GM12891 (cell line): ENCODE results near the gene COQ8B.

Experiments used
- PAX5 ChIP-seq: IDR thresholded peaks from 2 replicates; pipeline ENCODE4 v1.6.1; 2011; ENCODE audit warnings: low read length, moderate library complexity, mild to moderate bottlenecking; ENCODE audit not compliant: insufficient read depth, severe bottlenecking
- POLR2A ChIP-seq: IDR thresholded peaks from 2 replicates; pipeline ENCODE4 v1.6.1; 2011; ENCODE audit warnings: low read depth, low read length, control low read depth
- POLR2AphosphoS5 ChIP-seq: IDR thresholded peaks from 2 replicates; pipeline ENCODE4 v1.6.1; 2011; ENCODE audit warnings: low read depth, low read length, control low read depth

- TF ChIP-seq POLR2AphosphoS5 (no peak), POLR2A (no peak), PAX5 (no peak)
Measured at GRCh38 chr19:40758491-40758890, 41.8 kb upstream of the COQ8B start.
